Suppressor macrophage treated with lipopolysaccharide for 1 hour (primary cell): ENCODE measurements around the gene SLC7A1.

ENCODE experiments used
- DNase-seq, 3 donors: peaks; one replicate each; pipeline ENCODE4 v3.0.0-alpha.2; 2020 to 2022

SLC7A1 gene

GRCh38 chr13:29595380-29596063 is at the start of gene SLC7A1:
Gene SLC7A1, minus strand, starts transcription at chr13:29595688. Its CDS starts 59,500 bp downstream, at chr13:29536188.
- DNase-seq, result peak; percentile 90 to 98 (median 97)

GRCh38 chr13:29640665-29641064 is 45.2 kb upstream of the SLC7A1 start:
- no peak for DNase-seq

DNA sequence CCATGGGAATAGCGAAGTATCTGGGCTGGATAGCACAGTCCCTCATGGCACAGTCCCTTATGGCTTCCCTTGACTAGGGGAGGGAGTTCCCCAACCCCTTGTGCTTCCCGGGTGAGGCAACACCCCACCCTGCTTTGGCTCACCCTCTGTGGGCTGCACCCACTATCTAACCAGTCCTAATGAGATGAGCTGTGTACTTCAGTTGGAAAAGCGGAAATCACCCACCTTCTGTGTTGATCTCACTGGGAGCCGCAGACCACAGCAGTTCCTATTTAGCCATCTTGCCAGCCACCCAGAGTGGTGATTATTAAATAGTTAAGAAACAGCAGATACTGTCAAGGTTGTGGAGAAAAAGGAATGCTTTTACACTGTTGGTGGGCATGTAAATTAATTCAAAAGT is 41.3 kb upstream of the SLC7A1 start:
- DNase-seq, result peak; percentile 33 to 47 (median 42)

DNA sequence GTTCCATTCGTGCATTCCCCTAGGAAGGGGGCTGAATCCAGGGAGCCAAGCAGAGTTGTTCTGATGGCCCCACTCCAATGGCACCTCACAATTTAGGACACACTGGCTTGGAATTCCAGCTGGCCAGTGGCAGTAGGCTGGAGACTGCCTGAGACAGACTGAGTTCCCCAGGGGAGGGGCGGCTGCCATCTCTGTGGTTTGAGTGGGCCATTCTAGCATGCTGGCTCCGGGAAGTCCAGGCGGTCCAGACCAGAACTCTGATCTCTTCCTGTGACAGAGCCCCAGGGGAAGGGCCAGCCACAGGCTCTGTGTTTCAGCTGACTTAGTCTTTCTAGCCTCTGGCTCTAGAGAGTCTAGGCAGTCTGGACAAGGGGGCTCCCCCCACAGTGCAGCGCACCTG is 29.5 kb upstream of the SLC7A1 start:
- no peak for DNase-seq

DNA sequence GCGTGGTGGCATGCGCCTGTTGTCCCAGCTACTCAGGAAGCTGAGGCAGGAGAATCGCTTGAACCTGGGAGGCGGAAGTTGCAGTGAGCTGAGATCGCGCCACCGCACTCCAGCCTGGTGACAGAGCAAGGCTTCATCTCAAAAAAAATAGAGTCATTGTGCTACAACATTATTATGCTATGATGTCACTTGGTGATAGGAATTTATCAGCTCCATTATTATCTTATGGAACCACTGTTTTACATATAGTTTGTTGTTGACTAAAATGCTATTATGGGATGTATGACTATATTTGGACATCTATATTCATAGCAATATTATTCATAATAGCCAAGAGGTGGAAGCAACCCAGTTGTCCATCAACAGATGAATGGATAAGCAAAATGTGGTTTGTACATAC is 26.4 kb upstream of the SLC7A1 start:
- no peak for DNase-seq

DNA sequence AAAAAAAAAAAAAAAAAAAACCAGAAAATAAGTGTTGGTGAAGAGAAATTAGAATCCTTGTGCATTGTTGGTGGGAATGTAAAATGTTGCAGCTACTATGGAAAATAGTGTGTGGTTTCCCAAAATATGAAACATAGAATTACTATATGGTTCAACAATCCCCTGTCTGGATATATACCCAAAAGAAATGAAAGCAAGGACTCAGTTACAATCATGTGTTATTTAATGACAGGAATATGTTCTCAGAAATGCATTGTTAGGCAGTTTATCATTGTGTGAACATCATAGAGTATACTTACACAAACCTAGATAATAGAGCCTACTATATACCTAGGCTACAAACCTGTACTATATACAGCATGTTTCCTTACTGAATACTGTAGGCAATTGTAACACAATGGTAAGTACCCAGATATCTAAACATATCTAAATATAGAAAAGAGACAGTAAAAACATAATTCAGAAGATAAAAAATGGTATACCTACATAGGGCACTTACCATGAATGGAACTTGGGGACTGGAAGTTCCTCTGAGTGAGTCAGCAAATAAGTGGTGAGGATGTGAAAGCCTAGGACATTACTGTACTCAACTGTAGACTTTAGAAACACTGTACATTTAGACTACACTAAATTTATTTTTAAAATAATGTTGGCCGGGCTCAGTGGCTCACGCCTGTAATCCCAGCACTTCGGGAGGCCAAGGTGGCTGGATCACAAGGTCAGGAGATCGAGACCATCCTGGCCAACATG is 25.7 kb upstream of the SLC7A1 start:
- peak in 1 of 3 donors; percentile 18 for DNase-seq

DNA sequence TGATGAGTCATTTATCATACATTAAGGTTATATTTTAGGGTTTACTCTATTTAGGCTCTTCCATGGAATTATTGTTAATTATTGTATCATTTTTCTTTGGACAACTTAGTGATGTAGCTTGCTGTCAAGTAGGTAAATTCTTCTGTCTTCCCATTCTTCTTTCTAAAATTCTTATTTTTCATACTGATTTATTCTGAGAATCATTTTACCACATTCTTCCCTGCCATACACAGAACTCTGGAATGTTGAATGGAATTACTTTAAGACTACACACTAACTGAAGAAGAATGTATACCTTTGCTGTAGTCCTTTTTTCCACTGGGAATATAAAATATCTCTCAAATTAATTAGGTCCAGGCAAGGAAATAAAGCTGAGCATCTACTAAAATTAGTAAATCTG is 24.5 kb upstream of the SLC7A1 start:
- no peak for DNase-seq

DNA sequence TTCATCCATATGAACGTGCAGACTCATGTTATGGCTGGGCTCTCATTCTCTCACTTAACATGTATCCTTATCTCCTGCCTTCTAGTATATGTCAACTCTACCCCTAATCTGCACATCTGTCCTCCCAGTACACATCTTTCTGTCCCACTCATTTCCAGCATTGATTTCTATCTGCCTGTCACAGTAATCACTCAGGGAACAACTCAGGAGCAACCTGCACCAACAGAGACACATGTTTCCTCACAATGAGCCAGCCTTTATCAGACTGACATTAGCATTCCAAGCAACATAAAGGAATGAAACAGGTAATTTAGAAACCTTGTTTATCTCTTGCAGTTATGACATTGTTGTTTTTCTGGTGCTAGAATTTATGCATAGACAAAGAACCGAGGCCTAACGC is 17.6 kb upstream of the SLC7A1 start:
- DNase-seq, result no peak

DNA sequence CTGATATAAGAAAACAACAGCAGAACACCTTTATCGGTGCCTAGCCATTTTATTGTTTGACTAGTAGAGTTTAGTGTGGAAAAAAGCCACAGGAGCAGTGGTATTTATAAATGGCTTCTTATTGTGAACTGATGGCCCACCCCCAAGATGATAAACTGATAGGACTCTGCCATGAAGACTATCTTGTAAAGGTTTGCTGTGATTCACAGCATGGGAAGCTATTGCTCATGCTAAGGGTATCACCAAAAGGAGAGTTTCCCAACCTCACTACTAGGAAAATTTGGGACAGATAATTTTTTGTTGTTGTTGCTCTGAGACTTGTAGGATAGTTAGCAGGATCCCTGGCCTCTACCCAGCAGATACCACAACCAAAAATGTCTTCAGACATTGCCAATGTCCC is 12.0 kb upstream of the SLC7A1 start:
- no peak for DNase-seq

DNA sequence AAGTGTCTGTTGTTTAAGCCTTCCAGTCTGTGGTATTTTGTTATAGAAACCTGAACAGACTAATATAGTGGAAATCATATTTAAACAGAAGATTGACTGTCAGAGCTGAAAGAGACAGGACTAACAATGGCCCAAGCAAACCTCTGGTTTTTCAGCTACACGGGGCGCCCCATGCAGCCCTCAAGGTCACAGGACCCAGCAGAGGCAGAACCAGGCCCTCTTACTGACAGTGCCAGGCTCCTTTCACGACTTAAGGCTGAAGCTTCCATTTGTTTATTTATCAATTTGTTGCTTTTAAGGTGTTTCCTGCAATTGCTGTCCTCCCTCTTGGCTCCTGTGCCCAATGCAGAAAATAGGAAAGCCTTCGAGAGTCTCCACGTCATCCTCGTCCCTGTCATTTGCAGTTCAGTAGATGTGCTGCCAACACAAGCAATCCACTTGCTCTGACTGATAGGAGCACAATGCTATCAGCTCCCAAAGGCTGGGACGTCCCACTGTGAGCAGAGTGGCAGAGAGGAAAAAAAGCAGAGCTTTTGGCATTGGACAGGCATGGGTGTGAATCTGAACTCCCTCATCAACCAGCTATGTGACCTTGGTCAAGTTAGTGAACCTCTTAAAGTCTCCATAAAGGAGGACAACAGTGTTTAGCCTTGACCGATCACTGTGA is 10.5 kb upstream of the SLC7A1 start:
- no peak for DNase-seq

- DNase-seq, result no peak
Measured at GRCh38 chr13:29598321-29598720, 2.8 kb upstream of the SLC7A1 start.

DNA sequence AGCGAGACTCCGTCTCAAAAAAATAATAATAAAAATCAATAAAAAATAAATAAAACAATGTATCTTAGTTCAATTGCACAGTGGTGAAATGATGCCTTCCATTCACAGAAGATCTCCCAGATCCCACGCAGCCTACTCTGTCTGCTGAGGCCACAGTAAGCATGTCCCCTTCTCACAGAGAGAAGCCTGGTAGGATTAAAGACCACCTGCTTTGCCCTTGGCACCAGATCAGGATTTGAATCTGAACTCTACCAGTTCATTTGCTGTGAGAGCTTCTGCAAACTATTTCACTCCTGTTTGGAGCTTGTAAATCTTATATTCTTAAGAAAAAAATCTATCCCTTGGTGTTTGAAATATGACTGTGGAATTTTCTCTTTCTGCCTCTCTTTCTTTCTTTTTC is 2.2 kb upstream of the SLC7A1 start:
- DNase-seq, result no peak

- DNase-seq, result no peak
Measured at GRCh38 chr13:29597246-29597645, 1.8 kb upstream of the SLC7A1 start.

DNA sequence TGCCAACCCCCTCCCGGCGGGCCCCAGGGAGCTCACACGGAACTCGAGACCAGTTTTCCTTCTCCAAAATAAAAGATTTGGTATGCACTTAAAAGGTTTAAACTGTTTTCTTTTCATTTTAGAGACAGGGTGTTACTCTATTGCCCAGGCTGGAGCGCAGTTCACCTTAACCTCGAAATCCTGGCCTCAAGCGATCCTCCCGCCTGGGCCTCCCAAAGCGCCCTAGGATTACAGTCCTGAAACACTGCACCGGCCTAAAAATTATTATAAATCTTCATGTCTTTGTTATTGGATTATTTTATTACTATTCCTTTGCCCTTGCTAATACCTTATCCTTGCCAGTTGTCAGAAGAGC is 553 bp upstream of the SLC7A1 start:
- DNase-seq, result no peak

DNA sequence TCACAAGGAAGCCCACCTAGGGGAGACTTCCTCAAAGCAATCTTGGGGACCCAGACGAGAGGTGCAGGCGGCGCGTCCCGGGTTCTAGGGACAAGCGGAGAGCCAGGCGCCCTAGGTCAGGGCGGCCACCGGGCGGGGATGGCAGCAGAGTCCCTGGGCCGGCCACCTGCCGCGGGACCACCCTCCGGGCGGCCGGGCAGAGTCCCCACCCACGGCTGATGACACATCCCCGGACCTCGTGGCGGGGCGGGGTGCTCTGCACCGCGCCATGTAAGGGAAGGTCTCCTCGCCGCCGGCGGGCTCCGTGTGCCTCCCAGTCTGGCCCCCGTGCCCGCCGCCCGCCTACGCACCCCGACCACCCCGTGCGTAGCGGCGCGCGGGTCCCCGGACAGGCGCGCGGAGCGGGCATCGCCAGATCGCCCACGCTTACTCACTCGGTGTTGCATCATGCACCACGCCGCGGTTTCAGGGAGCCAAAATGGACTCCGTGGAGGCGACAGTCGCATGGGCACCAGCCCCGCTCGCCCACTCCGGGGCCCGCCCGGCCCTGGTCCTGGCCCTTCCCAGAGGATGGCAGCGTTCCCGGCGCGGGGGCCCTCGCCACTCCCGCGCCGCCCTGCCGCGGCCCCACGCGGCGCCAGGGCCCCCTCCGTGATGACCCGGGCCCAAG is 643 bp downstream of the SLC7A1 start:
- DNase-seq, result peak; percentile 85 to 89 (median 87)

DNA sequence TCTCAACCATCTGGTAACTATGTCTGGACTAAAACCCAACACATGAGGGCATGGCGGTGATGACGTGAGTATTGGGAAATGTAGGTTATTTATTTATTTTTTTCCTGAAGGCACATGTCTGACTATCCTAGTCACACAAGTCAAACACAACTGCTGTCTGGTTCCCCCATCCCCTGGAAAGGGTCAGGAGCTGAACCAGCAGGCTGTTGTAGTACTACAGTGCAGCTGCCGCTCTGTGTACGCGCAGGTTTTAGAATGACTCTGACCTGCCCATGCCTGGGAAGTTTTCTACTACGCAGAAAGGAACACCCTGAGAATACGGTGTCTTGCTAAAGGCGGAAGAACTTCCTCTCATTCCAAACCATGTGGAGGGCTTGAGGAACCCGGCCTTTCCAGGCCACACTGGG is 1.2 kb downstream of the SLC7A1 start:
- peak; percentile 65 to 68 (median 68) for DNase-seq

DNA sequence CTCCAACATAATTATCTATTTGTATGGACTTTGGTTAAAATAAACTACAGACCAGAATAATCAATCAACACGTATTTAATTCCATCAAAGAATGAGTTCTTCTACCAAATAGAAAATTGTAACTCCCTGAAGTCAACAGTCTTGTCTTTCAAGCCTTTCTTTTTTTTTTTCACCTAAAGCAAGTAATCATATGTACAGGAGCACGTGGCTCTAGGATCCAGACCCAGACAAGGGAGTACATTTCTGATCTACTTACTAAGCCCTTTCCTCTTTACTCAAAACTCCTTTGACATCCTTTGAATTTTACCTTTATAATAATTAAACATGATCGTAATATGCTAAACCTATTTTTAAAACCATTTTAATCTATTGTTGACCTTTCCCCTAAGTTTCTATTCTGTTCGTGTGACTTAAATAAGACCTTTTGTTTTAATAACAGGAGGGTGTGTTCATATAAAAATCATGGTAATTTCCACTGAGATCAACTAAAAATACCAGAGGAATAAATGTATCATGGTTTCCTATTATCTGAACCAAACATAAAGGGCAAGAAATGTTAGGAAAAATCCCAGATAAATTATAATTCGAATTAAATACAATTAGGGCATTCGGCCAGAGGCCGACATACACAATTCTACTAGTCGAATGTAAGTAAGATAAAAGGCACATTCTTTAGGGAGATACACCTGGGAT is 1.7 kb downstream of the SLC7A1 start:
- DNase-seq, result no peak

DNA sequence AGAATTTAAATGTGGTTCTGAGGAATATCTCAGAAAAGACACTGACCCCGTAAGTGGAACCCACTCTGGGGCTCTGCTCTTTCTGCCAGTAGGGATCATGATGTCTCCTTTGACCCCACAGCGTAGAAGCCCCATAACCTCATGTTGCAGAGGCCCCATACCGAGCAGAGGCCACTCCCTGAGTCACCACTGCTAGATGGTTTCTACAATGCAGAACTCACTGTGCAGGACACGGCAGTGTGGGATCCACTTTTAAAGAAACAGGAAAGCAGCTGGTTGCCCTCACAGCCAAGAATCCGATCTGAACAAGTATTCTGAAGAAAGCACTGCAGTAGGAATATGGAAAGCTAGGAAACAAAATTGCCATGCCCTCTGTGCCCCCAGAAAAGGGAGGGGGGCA is 4.2 kb downstream of the SLC7A1 start:
- no peak for DNase-seq

- DNase-seq, result no peak
Measured at GRCh38 chr13:29589967-29590366, 5.5 kb downstream of the SLC7A1 start.

DNA sequence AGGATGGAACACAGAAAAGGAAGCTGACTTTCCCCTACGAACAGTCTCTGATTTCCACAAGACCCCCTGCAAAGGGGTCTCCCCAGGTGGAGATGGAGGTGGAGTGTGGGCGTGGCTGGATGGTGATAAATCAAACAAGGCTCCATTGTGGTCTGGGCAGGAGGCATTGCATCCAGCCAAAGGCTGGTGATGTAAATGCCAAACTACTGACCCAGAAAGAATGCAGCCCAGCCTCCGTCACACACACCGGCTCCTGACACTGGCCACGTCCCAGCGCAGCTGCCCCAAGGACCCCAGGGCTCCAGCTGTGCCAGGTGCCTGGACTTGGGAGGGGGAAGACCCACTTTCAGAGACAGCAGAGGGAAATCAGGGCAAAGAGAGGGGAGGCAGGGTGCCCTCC is 6.3 kb downstream of the SLC7A1 start:
- DNase-seq, result no peak

GRCh38 chr13:29587645-29588044 is 7.8 kb downstream of the SLC7A1 start:
- DNase-seq, result no peak

DNA sequence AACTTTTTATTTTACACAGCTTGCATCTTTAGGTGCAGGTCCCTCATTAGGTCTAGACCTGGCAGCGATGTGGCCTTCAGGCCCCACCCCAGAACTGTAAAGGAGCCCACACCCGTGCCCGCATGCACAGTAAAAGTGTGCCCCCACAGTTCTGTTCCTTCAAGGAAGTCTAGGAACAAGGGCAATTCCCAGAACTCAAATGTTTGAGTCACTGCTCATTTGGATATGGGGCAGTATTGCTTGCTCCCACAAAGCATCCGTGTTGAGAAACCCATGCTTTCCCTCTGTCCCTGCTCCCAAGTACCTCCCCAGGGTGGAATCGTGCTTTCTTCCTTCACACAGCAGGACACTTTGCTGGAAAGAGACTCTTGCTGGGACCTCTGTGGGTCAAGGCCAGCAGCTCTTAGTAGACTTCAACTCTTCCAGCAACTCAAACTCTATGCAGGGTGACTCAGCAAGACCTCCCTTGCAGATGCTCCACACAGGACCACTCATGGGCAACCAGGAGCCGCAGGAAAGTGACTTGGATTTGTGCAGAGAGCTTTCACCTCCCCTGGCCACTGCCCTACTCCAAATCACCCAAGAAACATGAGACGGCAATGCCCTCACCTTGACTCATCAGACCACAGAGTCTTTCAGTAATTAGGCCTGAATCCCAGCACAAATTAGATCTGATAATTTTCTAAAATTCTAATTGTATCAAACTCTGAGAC is 12.3 kb downstream of the SLC7A1 start:
- no peak for DNase-seq
